ENCODE measurements around the gene HS3ST4. TPM values are rescaled to one million over a fixed set of nuclear protein-coding genes. Genes with fewer than 3 reads are reported as not detected.

Gene HS3ST4
- total and polyA plus RNA-seq, 2 donors from 2014 or later, result not detected

DNA sequence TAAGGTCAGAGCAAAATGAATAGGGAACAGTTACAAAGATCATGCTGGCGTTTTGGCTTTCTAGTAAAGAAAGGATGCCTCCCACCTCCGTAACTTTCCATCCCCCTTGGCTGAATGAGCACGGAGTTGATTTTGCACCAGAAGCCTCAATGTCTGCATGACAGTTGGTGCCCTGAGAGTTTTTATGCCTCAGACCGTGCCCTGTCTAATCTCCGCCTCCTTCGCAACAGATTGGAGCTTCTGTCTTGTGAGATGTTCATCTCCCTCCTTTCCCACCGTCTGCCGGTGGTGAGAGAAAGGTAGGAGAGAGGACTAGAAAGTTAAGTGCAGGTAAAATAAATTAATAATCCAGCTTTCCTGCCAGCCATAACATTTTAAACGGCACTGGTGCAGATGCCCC is 1.9 kb downstream of the HS3ST4 start:
- Histone ChIP-seq H3K4me3 (ENCODE audit: low read length in 3 of 3) (no peak overlapping the region), H3K9ac (ENCODE audit: low read length in 3 of 3) (no peak overlapping the region), H3K27me3 (ENCODE audit: control insufficient read depth, insufficient read depth, low read length) (peaks cover 18% of the 10 kb centered on the region), H3K27ac (ENCODE audit: low read depth in 2 of 2, low read length in 2 of 2) (no peak overlapping the region), H3K4me1 (ENCODE audit: control insufficient read depth in 2 of 3, insufficient read depth in 2 of 3, low read depth in 1 of 3, low read length in 3 of 3) (no peaks in the 10 kb centered on the region), H3K36me3 (ENCODE audit: control insufficient read depth in 2 of 3, insufficient read depth in 3 of 3, low read length in 3 of 3) (no peaks in the 10 kb centered on the region), H3K9me3 (ENCODE audit: control insufficient read depth in 2 of 3, insufficient read depth in 1 of 3, low read length in 3 of 3) (no peaks in the 10 kb centered on the region)
- TF ChIP-seq, protein P1, sequence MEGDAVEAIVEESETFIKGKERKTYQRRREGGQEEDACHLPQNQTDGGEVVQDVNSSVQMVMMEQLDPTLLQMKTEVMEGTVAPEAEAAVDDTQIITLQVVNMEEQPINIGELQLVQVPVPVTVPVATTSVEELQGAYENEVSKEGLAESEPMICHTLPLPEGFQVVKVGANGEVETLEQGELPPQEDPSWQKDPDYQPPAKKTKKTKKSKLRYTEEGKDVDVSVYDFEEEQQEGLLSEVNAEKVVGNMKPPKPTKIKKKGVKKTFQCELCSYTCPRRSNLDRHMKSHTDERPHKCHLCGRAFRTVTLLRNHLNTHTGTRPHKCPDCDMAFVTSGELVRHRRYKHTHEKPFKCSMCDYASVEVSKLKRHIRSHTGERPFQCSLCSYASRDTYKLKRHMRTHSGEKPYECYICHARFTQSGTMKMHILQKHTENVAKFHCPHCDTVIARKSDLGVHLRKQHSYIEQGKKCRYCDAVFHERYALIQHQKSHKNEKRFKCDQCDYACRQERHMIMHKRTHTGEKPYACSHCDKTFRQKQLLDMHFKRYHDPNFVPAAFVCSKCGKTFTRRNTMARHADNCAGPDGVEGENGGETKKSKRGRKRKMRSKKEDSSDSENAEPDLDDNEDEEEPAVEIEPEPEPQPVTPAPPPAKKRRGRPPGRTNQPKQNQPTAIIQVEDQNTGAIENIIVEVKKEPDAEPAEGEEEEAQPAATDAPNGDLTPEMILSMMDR (IDR thresholded peaks at IDR 0.05; ENCODE audit: borderline replicate concordance, extremely low read depth, insufficient read depth), result no peak
- DNase-seq (peak in 1 of 5 donors; percentile 10), FAIRE-seq (no peak)
- intact Hi-C loops (cut with DNase I), result no loop called here

DNA sequence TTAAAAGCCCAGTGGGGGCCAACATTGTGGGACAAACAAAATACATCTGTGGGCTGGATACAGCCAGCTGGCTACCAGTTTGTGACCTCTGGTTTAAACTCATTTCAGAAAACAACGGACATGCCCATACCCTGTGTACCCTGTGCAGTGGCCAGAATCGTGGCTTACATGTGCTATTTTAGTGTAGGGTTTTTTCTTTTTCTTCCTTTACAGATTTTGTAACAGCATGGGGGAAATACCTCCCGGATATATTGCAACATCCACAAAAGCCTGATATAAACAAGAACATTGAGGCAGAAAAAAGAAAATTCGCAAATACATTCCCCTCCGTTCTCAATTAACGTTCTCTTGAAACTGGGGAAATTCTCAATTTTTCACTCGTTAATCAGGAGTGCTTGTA is 7.3 kb downstream of the HS3ST4 start:
- FAIRE-seq, result no peak
- TF ChIP-seq, protein P1 (IDR thresholded peaks at IDR 0.05; ENCODE audit: borderline replicate concordance, extremely low read depth, insufficient read depth), result no peak
- intact Hi-C loops (cut with DNase I), result no loop called here

DNA sequence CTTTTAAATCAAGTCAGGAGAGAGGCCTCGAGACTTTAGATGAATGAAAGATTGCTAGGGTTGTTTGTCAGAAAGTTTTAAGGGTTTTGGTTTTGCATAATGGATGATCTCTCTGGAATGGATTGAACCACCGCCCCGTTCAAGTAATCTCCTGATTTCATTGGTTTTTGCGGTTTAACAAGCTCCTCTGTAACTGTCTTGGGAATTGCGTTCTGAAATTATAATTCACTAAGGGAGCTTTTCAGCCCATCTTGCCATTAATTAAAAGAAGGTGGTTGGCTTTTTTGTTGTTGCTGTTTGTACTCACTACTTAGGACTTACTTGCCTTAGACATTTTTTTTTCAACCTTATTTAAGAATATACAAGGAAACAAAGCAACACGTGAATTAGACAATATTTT is 8.8 kb downstream of the HS3ST4 start:
- intact Hi-C loops (cut with DNase I), result no loop called here
- Histone ChIP-seq H3K4me1 (ENCODE audit: control insufficient read depth in 2 of 3, insufficient read depth in 2 of 3, low read depth in 1 of 3, low read length in 3 of 3) (no peaks in the 10 kb centered on the region), H3K9me3 (ENCODE audit: control insufficient read depth in 2 of 3, insufficient read depth in 1 of 3, low read length in 3 of 3) (no peaks in the 10 kb centered on the region), H3K27me3 (ENCODE audit: control insufficient read depth, insufficient read depth, low read length) (no peaks in the 10 kb centered on the region), H3K36me3 (ENCODE audit: control insufficient read depth in 2 of 3, insufficient read depth in 3 of 3, low read length in 3 of 3) (no peaks in the 10 kb centered on the region), H3K27ac (ENCODE audit: low read depth in 2 of 2, low read length in 2 of 2) (no peak overlapping the region), H3K9ac (ENCODE audit: low read length in 3 of 3) (no peak overlapping the region), H3K4me3 (ENCODE audit: low read length in 3 of 3) (no peak overlapping the region)
- DNase-seq (no peak), FAIRE-seq (no peak)
- TF ChIP-seq, protein P1 (IDR thresholded peaks at IDR 0.05; ENCODE audit: borderline replicate concordance, extremely low read depth, insufficient read depth), result no peak

More for the DNA sequence above, 7.3 kb downstream of the HS3ST4 start:
- Histone ChIP-seq H3K4me1 (ENCODE audit: control insufficient read depth in 2 of 3, insufficient read depth in 2 of 3, low read depth in 1 of 3, low read length in 3 of 3) (no peaks in the 10 kb centered on the region), H3K4me3 (ENCODE audit: low read length in 3 of 3) (no peak overlapping the region), H3K9me3 (ENCODE audit: control insufficient read depth in 2 of 3, insufficient read depth in 1 of 3, low read length in 3 of 3) (no peaks in the 10 kb centered on the region), H3K27me3 (ENCODE audit: control insufficient read depth, insufficient read depth, low read length) (peaks cover 5% of the 10 kb centered on the region), H3K27ac (ENCODE audit: low read depth in 2 of 2, low read length in 2 of 2) (no peak overlapping the region), H3K9ac (ENCODE audit: low read length in 3 of 3) (no peak overlapping the region), H3K36me3 (ENCODE audit: control insufficient read depth in 2 of 3, insufficient read depth in 3 of 3, low read length in 3 of 3) (no peaks in the 10 kb centered on the region)
- no peak for DNase-seq

DNA sequence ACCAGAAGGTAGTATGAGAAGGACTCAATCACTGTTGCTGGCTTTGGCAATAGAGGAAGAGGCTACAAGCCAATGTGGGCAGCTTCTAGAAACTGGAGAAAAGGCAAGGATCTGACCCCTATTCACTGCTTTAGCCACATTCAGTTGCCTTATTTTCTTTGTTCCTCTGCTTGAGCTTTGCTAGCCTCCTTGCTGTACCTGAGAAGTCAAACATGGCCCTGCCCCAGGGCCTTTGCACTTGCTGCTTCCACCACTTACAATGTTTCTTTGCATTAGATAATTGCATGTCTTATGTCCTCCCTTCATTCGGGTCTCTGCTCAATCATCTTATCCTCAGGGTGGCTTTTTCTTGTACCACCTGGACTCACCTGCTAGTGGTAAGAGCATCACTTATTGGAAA is 15.8 kb downstream of the HS3ST4 start:
- Histone ChIP-seq H3K27ac (ENCODE audit: low read depth in 2 of 2, low read length in 2 of 2) (no peak overlapping the region), H3K4me1 (ENCODE audit: control insufficient read depth in 2 of 3, insufficient read depth in 2 of 3, low read depth in 1 of 3, low read length in 3 of 3) (no peaks in the 10 kb centered on the region), H3K27me3 (ENCODE audit: control insufficient read depth, insufficient read depth, low read length) (no peaks in the 10 kb centered on the region), H3K36me3 (ENCODE audit: control insufficient read depth in 2 of 3, insufficient read depth in 3 of 3, low read length in 3 of 3) (no peaks in the 10 kb centered on the region), H3K9me3 (ENCODE audit: control insufficient read depth in 2 of 3, insufficient read depth in 1 of 3, low read length in 3 of 3) (peaks cover 0 to 8% (median 0%) of the 10 kb centered on the region in 3 donors), H3K9ac (ENCODE audit: low read length in 3 of 3) (no peak overlapping the region), H3K4me3 (ENCODE audit: low read length in 3 of 3) (no peak overlapping the region)
- TF ChIP-seq, protein P1 (IDR thresholded peaks at IDR 0.05; ENCODE audit: borderline replicate concordance, extremely low read depth, insufficient read depth), result no peak
- no peak for FAIRE-seq
- intact Hi-C loops (cut with DNase I), result no loop called here
- no peak for DNase-seq
